H1 (cell line): Measurements from ENCODE around the gene WNK2. TPM values are rescaled to one million over a fixed set of nuclear protein-coding genes. Genes with fewer than 3 reads are reported as not detected.

ENCODE experiments used
- CTCF ChIA-PET: fragments of 300-600 bp; sonication (Branson Sonifier 250); formaldehyde crosslinking; loops from one replicate; lab custom pipeline; 2021; ENCODE audit not compliant: partially characterized antibody; lab: Charles Lee
- POLR2A ChIA-PET: fragments of 300-600 bp; sonication (Branson Sonifier 250); formaldehyde crosslinking; loops from one replicate; lab custom pipeline; 2021; ENCODE audit warnings: inconsistent platforms; ENCODE audit not compliant: partially characterized antibody; lab: Charles Lee
- DNase-seq, 2 experiments: peaks; one replicate each; pipeline versions ENCODE4 v3.0.0 to v3.0.0-alpha.2; 2010 to 2022; ENCODE audit warnings: low spot score in 2 of 2, low read depth in 1 of 2, mixed read lengths in 1 of 2
- FAIRE-seq: peaks from 2 replicates; lab custom pipeline; 2011; peaks lifted over from hg19 to GRCh38; lab: Jason Lieb, UNC
- H2AFZ ChIP-seq: 2 replicates; pipeline ENCODE4 v1.8.1; 2012; ENCODE audit warnings: low read length, inconsistent platforms
- H2AK5ac ChIP-seq: 2 replicates; pipeline ENCODE4 v1.6.1; 2013; ENCODE audit warnings: low read depth, low read length
- H2BK120ac ChIP-seq: replicated peaks from 2 replicates; pipeline ENCODE3; 2013; ENCODE audit warnings: low read depth, low read length, inconsistent platforms
- H2BK12ac ChIP-seq: 2 replicates; pipeline ENCODE4 v1.6.1; 2013; ENCODE audit warnings: low read depth, low read length
- H2BK15ac ChIP-seq: 2 replicates; pipeline ENCODE4 v1.6.1; 2013; ENCODE audit warnings: low read length
- H2BK20ac ChIP-seq: 2 replicates; pipeline ENCODE4 v1.6.1; 2013; ENCODE audit warnings: low read length
- H2BK5ac ChIP-seq: 2 replicates; pipeline ENCODE4 v1.6.1; 2013; ENCODE audit warnings: low read depth, low read length
- H3K14ac ChIP-seq: 2 replicates; pipeline ENCODE4 v1.6.1; 2013; ENCODE audit warnings: inconsistent platforms; ENCODE audit not compliant: insufficient read length
- H3K18ac ChIP-seq: 2 replicates; pipeline ENCODE4 v1.6.1; 2013; ENCODE audit warnings: low read length; ENCODE audit errors: extremely low read depth
- H3K23ac ChIP-seq: 2 replicates; pipeline ENCODE4 v1.6.1; 2013; ENCODE audit warnings: inconsistent platforms; ENCODE audit not compliant: insufficient read length
- H3K23me2 ChIP-seq: 2 replicates; pipeline ENCODE4 v1.6.1; 2013; ENCODE audit warnings: low read depth, low read length
- H3K27ac ChIP-seq: 2 replicates; pipeline ENCODE4 v1.6.1; 2011; ENCODE audit warnings: low read depth, low read length, inconsistent platforms
- H3K27me3 ChIP-seq, 4 experiments: replicated peaks in 1 of 4; 1 replicate in 1 of 4; 2 replicates in 3 of 4; pipeline versions ENCODE4 v1.6.1 to v1.8.1; 2011 to 2013; ENCODE audit warnings: low read length in 3 of 4, mild to moderate bottlenecking in 3 of 4, inconsistent platforms in 2 of 4, mixed read lengths in 2 of 4, moderate library complexity in 1 of 4; ENCODE audit not compliant: control insufficient read depth in 3 of 4, insufficient read depth in 3 of 4; ENCODE audit errors: extremely low read depth in 1 of 4
- H3K36me3 ChIP-seq, 4 experiments: 2 replicates each; pipeline versions ENCODE4 v1.6.1 to v1.8.1; 2011 to 2013; ENCODE audit warnings: mild to moderate bottlenecking in 4 of 4, low read length in 3 of 4, moderate library complexity in 2 of 4, control low read depth in 1 of 4, inconsistent platforms in 1 of 4; ENCODE audit not compliant: insufficient read depth in 4 of 4, control insufficient read depth in 2 of 4
- H3K4ac ChIP-seq: replicated peaks from 2 replicates; pipeline ENCODE3; 2013; ENCODE audit warnings: low read length, low read depth, mixed read lengths, inconsistent platforms; ENCODE audit not compliant: insufficient read length
- H3K4me1 ChIP-seq, 4 experiments: replicated peaks in 1 of 4; 1 replicate in 1 of 4; 2 replicates in 3 of 4; pipeline versions ENCODE4 v1.6.1 to v1.8.1; 2011 to 2013; ENCODE audit warnings: low read length in 3 of 4, inconsistent platforms in 2 of 4, mixed read lengths in 1 of 4; ENCODE audit not compliant: insufficient read depth in 4 of 4, control insufficient read depth in 3 of 4
- H3K4me2 ChIP-seq, 2 experiments: 2 replicates each; pipeline versions ENCODE4 v1.6.1 to v1.8.1; 2011 to 2013; ENCODE audit warnings: low read depth in 2 of 2, low read length in 2 of 2, control low read depth in 1 of 2, inconsistent platforms in 1 of 2, mild to moderate bottlenecking in 1 of 2; ENCODE audit not compliant: insufficient read depth in 1 of 2
- H3K4me3 ChIP-seq, 4 experiments: fragments of 200-600, 300-600 bp in 1 of 4; sonication (generic), shearing (Covaris generic), sonication (Bioruptor Twin) in 1 of 4; 2 replicates each; pipeline versions ENCODE4 v1.5.1 to v1.8.1; 2011 to 2016; ENCODE audit warnings: low read length in 4 of 4, low read depth in 3 of 4, control low read depth in 2 of 4, inconsistent platforms in 2 of 4, mild to moderate bottlenecking in 2 of 4, mixed read lengths in 1 of 4, moderate library complexity in 1 of 4; ENCODE audit not compliant: insufficient read depth in 2 of 4; ENCODE audit errors: extremely low read depth in 1 of 4
- H3K56ac ChIP-seq: replicated peaks from 2 replicates; pipeline ENCODE3; 2013; ENCODE audit warnings: low read depth, mild to moderate bottlenecking, mixed read lengths, low read length, inconsistent platforms; ENCODE audit not compliant: insufficient read length
- H3K79me1 ChIP-seq: 2 replicates; pipeline ENCODE4 v1.6.1; 2013; ENCODE audit warnings: low read depth, low read length, control low read depth
- H3K79me2 ChIP-seq, 2 experiments: 2 replicates each; pipeline versions ENCODE4 v1.6.1 to v1.8.1; 2012 to 2013; ENCODE audit warnings: low read length in 2 of 2, mild to moderate bottlenecking in 2 of 2, inconsistent platforms in 1 of 2; ENCODE audit not compliant: insufficient read depth in 2 of 2, control insufficient read depth in 1 of 2
- H3K9ac ChIP-seq, 4 experiments: replicated peaks in 1 of 4; 1 replicate in 1 of 4; 2 replicates in 3 of 4; pipeline versions ENCODE4 v1.6.1 to v1.8.1; 2011 to 2013; ENCODE audit warnings: low read depth in 3 of 4, low read length in 3 of 4, control low read depth in 2 of 4, mild to moderate bottlenecking in 2 of 4, moderate library complexity in 2 of 4, inconsistent platforms in 1 of 4; ENCODE audit errors: extremely low read depth in 1 of 4
- H3K9me3 ChIP-seq, 2 experiments: 2 replicates each; pipeline versions ENCODE4 v1.6.1 to v1.8.1; 2012 to 2013; ENCODE audit warnings: mild to moderate bottlenecking in 2 of 2, moderate library complexity in 2 of 2, control low read depth in 1 of 2, inconsistent platforms in 1 of 2, low read depth in 1 of 2, low read length in 1 of 2, mixed read lengths in 1 of 2; ENCODE audit not compliant: insufficient read depth in 2 of 2
- H4K20me1 ChIP-seq, 2 experiments: replicated peaks in 1 of 2; 2 replicates each; pipeline versions ENCODE3 to v1.8.1; 2011 to 2013; ENCODE audit warnings: inconsistent platforms in 2 of 2, low read length in 2 of 2, mild to moderate bottlenecking in 1 of 2; ENCODE audit not compliant: insufficient read depth in 2 of 2, control insufficient read depth in 1 of 2
- H4K5ac ChIP-seq: 2 replicates; pipeline ENCODE4 v1.6.1; 2013; ENCODE audit warnings: low read length, low read depth, mixed read lengths, inconsistent platforms; ENCODE audit not compliant: insufficient read length
- H4K8ac ChIP-seq: 2 replicates; pipeline ENCODE4 v1.8.0; 2013; ENCODE audit warnings: mild to moderate bottlenecking, moderate library complexity, low read length, inconsistent platforms; ENCODE audit not compliant: insufficient read depth; ENCODE audit errors: extremely low read depth
- H4K91ac ChIP-seq: replicated peaks from 2 replicates; pipeline ENCODE3; 2013; ENCODE audit warnings: low read length, mixed read lengths, inconsistent platforms; ENCODE audit not compliant: insufficient read length
- CBX5 ChIP-seq: fragments of 300-800, 300-1000 bp; sonication (generic); IDR thresholded peaks from 2 replicates; pipeline ENCODE4 v1.7.1; 2016; ENCODE audit warnings: antibody characterized with exemption, low read length, low read depth
- EP300 ChIP-seq, 2 experiments: IDR thresholded peaks; 1 replicate in 1 of 2; 2 replicates in 1 of 2; pipeline ENCODE4 v1.6.1; 2011 to 2012; ENCODE audit warnings: low read depth in 2 of 2, low read length in 2 of 2, mild to moderate bottlenecking in 2 of 2, borderline replicate concordance in 1 of 2, inconsistent platforms in 1 of 2, moderate library complexity in 1 of 2
- GTF2F1 ChIP-seq: IDR thresholded peaks from 2 replicates; pipeline ENCODE4 v1.6.1; 2012; ENCODE audit warnings: low read depth, low read length, improper control_type of control experiment, borderline replicate concordance
- KDM5A ChIP-seq: fragments of 200-600 bp; IDR thresholded peaks from 2 replicates; pipeline ENCODE4 v1.7.1; 2012; ENCODE audit warnings: mild to moderate bottlenecking, low read length, inconsistent platforms, mixed read lengths
- POU5F1 ChIP-seq: IDR thresholded peaks from 2 replicates; pipeline ENCODE4 v1.6.1; 2011; ENCODE audit warnings: low read depth, mild to moderate bottlenecking, low read length, moderate library complexity
- TAF7 ChIP-seq: optimal IDR thresholded peaks from 2 replicates; pipeline ENCODE3; 2011; ENCODE audit warnings: low read depth, mild to moderate bottlenecking, inconsistent platforms, low read length, moderate library complexity, borderline replicate concordance
- WGBS, 2 experiments: shearing (Covaris generic) in 1 of 2; methylation state at CpG; one replicate each; pipeline versions ENCODE4 v1.1.6 to v1.1.7; 2013 to 2015; ENCODE audit warnings: low lambda C conversion rate in 2 of 2, mixed read lengths in 2 of 2, inconsistent platforms in 1 of 2, low coverage in 1 of 2, missing lambda C conversion rate in 1 of 2; ENCODE audit not compliant: insufficient replicate concordance in 2 of 2, insufficient coverage in 1 of 2, insufficient read length in 1 of 2; ENCODE audit errors: extremely low coverage in 1 of 2, missing lambda C conversion rate in 1 of 2; 5-methylcytosine and 5-hydroxymethylcytosine counted together
- polyA plus RNA-seq, 7 experiments: library from polyadenylated mRNA; depleted of rRNA in 3 of 7; stranded (reverse) in 5 of 7; unstranded in 2 of 7; fragments of >200 nt in 5 of 7; fragments of 200-250 nt in 2 of 7; gene quantifications; 1 replicate in 5 of 7; 2 replicates in 1 of 7; 4 replicates in 1 of 7; pipeline versions ENCODE4 v1.2.1 to v1.2.3, GENCODE V29; 2011 to 2013; ENCODE audit warnings: missing spikeins in 2 of 7, mixed read lengths in 2 of 7
- total RNA-seq: library from RNA; stranded (reverse); fragmentation: NEBNext Ultra II Directional; extraction: Animal tissue kit (Norgen Biotek cat#: 25700); gene quantifications from 2 replicates; pipeline ENCODE4 v1.2.1, GENCODE V29; 2021
- TF ChIP-seq, protein P1 (sequence below): IDR thresholded peaks from 2 replicates; pipeline ENCODE4 v1.6.1; 2012; ENCODE audit warnings: low read length, inconsistent platforms

Gene WNK2
- total and polyA plus RNA-seq, 2 of the 8 experiments (the other 6 are each of a cell fraction or from before 2014, with no cell fraction given), result 12.0 to 87.2 TPM

- Histone ChIP-seq H2BK15ac (no peak overlapping the region), H3K4me3 (no peak overlapping the region), H4K91ac (no peak overlapping the region), H3K14ac (no peak overlapping the region), H3K9ac (no peak overlapping the region), H3K4me2 (no peak overlapping the region), H3K23ac (no peak overlapping the region), H2AFZ (no peak overlapping the region), H3K79me1 (no peaks in the 10 kb centered on the region), H3K27me3 (no peaks in the 10 kb centered on the region), H3K23me2 (no peaks in the 10 kb centered on the region), H3K9me3 (no peaks in the 10 kb centered on the region), H4K8ac (no peak overlapping the region), H2BK20ac (no peak overlapping the region), H3K4me1 (no peaks in the 10 kb centered on the region), H2BK5ac (no peak overlapping the region), H3K79me2 (no peaks in the 10 kb centered on the region), H3K18ac (no peak overlapping the region), H4K5ac (no peak overlapping the region), H3K27ac (no peak overlapping the region), H3K36me3 (no peaks in the 10 kb centered on the region), H4K20me1 (no peaks in the 10 kb centered on the region), H3K4ac (no peak overlapping the region), H2BK12ac (no peak overlapping the region), H2AK5ac (no peak overlapping the region), H2BK120ac (no peak overlapping the region), H3K56ac (no peak overlapping the region)
- ChIA-PET CTCF (interaction anchor here (0.7 to 4.8 kb wide), 13 partner anchors 8 to 158 kb away, joined by 3 to 26 read pairs (median 3); no protein-coding TSS in a partner anchor), POLR2A (interaction anchor here (0.8 to 1.4 kb wide), 2 partner anchors 17 to 342 kb away, joined by 3 to 4 read pairs; no protein-coding TSS in a partner anchor)
- 85% methylated on average over 11 of the region's 11 CpGs; no CpG with 5 or more reads in 1 of the 2 experiments for WGBS, 2 experiments
- DNase-seq (no peak), FAIRE-seq (no peak)
- TF ChIP-seq KDM5A (no peak), POU5F1 (no peak), GTF2F1 (no peak), EP300 (IDR thresholded peaks at IDR 0.05; ENCODE audit: borderline replicate concordance in 1 of 2, low read depth in 2 of 2, low read length in 2 of 2) (no peak), CBX5 (no peak), TAF7 (no peak)
- TF ChIP-seq, protein P1, sequence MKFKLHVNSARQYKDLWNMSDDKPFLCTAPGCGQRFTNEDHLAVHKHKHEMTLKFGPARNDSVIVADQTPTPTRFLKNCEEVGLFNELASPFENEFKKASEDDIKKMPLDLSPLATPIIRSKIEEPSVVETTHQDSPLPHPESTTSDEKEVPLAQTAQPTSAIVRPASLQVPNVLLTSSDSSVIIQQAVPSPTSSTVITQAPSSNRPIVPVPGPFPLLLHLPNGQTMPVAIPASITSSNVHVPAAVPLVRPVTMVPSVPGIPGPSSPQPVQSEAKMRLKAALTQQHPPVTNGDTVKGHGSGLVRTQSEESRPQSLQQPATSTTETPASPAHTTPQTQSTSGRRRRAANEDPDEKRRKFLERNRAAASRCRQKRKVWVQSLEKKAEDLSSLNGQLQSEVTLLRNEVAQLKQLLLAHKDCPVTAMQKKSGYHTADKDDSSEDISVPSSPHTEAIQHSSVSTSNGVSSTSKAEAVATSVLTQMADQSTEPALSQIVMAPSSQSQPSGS, result no peak
Observed at GRCh38 chr9:93161786-93162562, 22.0 kb upstream of the WNK2 start.
